Parathyroid adenoma (tissue), 2 donors: Measurements from ENCODE around the gene ESYT3.

Source experiments
- H2AFZ ChIP-seq: fragments of 300-600 bp; sonication (generic); one replicate; pipeline ENCODE4 v1.7.0; 2017; ENCODE audit warnings: antibody characterized with exemption, mild to moderate bottlenecking
- H3K27ac ChIP-seq: fragments of 300-600 bp; sonication (generic); one replicate; pipeline ENCODE4 v1.7.0; 2017
- H3K27me3 ChIP-seq: fragments of 300-600 bp; sonication (generic); one replicate; pipeline ENCODE4 v1.7.0; 2017; ENCODE audit warnings: low read length; ENCODE audit not compliant: control insufficient read depth, insufficient read depth
- H3K36me3 ChIP-seq: fragments of 300-600 bp; sonication (generic); one replicate; pipeline ENCODE4 v1.7.0; 2017; ENCODE audit warnings: low read length; ENCODE audit not compliant: control insufficient read depth, insufficient read depth
- H3K4me1 ChIP-seq: fragments of 300-600 bp; sonication (generic); one replicate; pipeline ENCODE4 v1.7.0; 2017; ENCODE audit warnings: control low read depth
- H3K4me2 ChIP-seq: fragments of 300-600 bp; sonication (generic); one replicate; pipeline ENCODE4 v1.7.0; 2017; ENCODE audit warnings: low read length
- H3K4me3 ChIP-seq: fragments of 300-600 bp; sonication (generic); one replicate; pipeline ENCODE4 v1.7.0; 2017; ENCODE audit warnings: low read depth, low read length
- H3K79me2 ChIP-seq: fragments of 300-600 bp; sonication (generic); one replicate; pipeline ENCODE4 v1.7.0; 2017; ENCODE audit warnings: control low read depth
- H3K9ac ChIP-seq: fragments of 300-600 bp; sonication (generic); one replicate; pipeline ENCODE4 v1.7.0; 2017; ENCODE audit warnings: mild to moderate bottlenecking
- H3K9me3 ChIP-seq: fragments of 300-600 bp; sonication (generic); one replicate; pipeline ENCODE4 v1.7.0; 2017; ENCODE audit warnings: low read length; ENCODE audit not compliant: control insufficient read depth
- TF ChIP-seq, protein P1 (sequence below): fragments of 300-600 bp; sonication (generic); IDR thresholded peaks from one replicate; pipeline ENCODE4 v1.7.0; 2017; ENCODE audit warnings: antibody characterized with exemption, mild to moderate bottlenecking
- donor health status: primary hyperparathyroidism.

Gene ESYT3

GRCh38 chr3:138497851-138498250 is 63.4 kb downstream of the ESYT3 start:
- Histone ChIP-seq H3K9ac (no peak overlapping the region), H3K4me2 (no peak overlapping the region), H3K4me1 (no peaks in the 10 kb centered on the region), H3K79me2 (no peaks in the 10 kb centered on the region), H3K27me3 (no peaks in the 10 kb centered on the region), H3K27ac (no peak overlapping the region), H3K4me3 (no peak overlapping the region), H2AFZ (no peak overlapping the region), H3K36me3 (no peaks in the 10 kb centered on the region), H3K9me3 (no peaks in the 10 kb centered on the region)
- TF ChIP-seq, protein P1, sequence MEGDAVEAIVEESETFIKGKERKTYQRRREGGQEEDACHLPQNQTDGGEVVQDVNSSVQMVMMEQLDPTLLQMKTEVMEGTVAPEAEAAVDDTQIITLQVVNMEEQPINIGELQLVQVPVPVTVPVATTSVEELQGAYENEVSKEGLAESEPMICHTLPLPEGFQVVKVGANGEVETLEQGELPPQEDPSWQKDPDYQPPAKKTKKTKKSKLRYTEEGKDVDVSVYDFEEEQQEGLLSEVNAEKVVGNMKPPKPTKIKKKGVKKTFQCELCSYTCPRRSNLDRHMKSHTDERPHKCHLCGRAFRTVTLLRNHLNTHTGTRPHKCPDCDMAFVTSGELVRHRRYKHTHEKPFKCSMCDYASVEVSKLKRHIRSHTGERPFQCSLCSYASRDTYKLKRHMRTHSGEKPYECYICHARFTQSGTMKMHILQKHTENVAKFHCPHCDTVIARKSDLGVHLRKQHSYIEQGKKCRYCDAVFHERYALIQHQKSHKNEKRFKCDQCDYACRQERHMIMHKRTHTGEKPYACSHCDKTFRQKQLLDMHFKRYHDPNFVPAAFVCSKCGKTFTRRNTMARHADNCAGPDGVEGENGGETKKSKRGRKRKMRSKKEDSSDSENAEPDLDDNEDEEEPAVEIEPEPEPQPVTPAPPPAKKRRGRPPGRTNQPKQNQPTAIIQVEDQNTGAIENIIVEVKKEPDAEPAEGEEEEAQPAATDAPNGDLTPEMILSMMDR, result no peak

DNA sequence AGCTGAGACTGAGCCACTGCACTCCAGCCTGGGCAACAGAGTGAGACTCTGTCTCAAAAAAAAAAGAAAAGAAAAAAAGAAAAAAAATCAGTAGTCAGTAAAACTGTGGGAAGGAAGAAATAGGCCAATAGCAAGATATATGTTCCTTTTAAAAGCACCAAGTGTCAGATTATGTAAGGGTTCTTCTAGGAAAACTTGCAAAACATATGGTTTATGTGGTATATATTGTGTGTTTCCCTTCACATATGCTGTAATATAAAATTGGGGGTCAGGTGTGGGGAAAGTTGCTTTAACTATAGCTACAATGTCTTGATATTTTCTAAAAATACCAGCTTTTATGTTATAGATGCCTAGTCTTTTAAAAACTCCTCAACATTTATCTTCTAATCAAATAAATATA is 64.6 kb downstream of the ESYT3 start:
- H3K9me3 ChIP-seq, result no peaks in the 10 kb centered on the region
- H3K27ac ChIP-seq, result no peak overlapping the region
- H3K36me3 ChIP-seq, result no peaks in the 10 kb centered on the region
- no peaks in the 10 kb centered on the region for H3K4me1 ChIP-seq
- no peak overlapping the region for H3K4me2 ChIP-seq
- H3K27me3 ChIP-seq, result no peaks in the 10 kb centered on the region
- H3K79me2 ChIP-seq, result no peaks in the 10 kb centered on the region
- H2AFZ ChIP-seq, result no peak overlapping the region
- H3K4me3 ChIP-seq, result no peak overlapping the region
- TF ChIP-seq, protein P1, result no peak
- no peak overlapping the region for H3K9ac ChIP-seq

GRCh38 chr3:138507524-138507923 is 73.1 kb downstream of the ESYT3 start:
- H3K27me3 ChIP-seq, result no peaks in the 10 kb centered on the region
- H3K4me3 ChIP-seq, result no peak overlapping the region
- no peaks in the 10 kb centered on the region for H3K4me1 ChIP-seq
- H3K79me2 ChIP-seq, result no peaks in the 10 kb centered on the region
- H2AFZ ChIP-seq, result no peak overlapping the region
- H3K27ac ChIP-seq, result no peak overlapping the region
- no peaks in the 10 kb centered on the region for H3K36me3 ChIP-seq
- no peak overlapping the region for H3K9ac ChIP-seq
- no peak overlapping the region for H3K4me2 ChIP-seq
- no peaks in the 10 kb centered on the region for H3K9me3 ChIP-seq
- TF ChIP-seq, protein P1, result no peak

DNA sequence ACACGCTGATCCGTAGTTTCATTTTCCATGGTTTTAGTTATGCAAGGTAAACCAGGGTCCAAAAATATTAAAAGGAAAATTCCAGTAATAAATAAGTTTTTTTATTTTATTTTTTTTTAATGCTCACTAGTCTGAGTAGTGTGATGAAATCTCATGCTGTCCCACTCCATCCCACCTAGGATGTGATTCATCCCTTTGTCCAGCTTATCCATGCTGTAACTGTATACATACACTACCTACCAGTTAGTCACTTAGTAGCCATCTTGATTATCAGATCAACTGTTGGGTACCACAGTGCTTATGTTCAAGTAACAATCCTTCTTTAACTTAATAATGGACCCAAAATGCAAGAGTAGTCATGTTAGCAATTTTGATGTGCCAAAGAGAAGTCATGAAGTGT is 75.2 kb downstream of the ESYT3 start:
- Histone ChIP-seq H3K4me2 (no peak overlapping the region), H3K4me3 (no peak overlapping the region), H3K4me1 (no peaks in the 10 kb centered on the region), H3K9ac (no peak overlapping the region), H3K9me3 (no peaks in the 10 kb centered on the region), H3K27ac (no peak overlapping the region), H3K27me3 (no peaks in the 10 kb centered on the region), H2AFZ (no peak overlapping the region), H3K36me3 (no peaks in the 10 kb centered on the region), H3K79me2 (no peaks in the 10 kb centered on the region)
- TF ChIP-seq, protein P1, result no peak

- Histone ChIP-seq H3K36me3 (no peaks in the 10 kb centered on the region), H3K27me3 (no peaks in the 10 kb centered on the region), H3K79me2 (no peaks in the 10 kb centered on the region), H3K9me3 (no peaks in the 10 kb centered on the region), H3K27ac (no peak overlapping the region), H3K9ac (no peak overlapping the region), H3K4me3 (no peak overlapping the region), H3K4me2 (no peak overlapping the region), H3K4me1 (no peaks in the 10 kb centered on the region), H2AFZ (no peak overlapping the region)
- TF ChIP-seq, protein P1, result no peak
Observed at GRCh38 chr3:138511945-138512344, 77.5 kb downstream of the ESYT3 start.
